KG1 (cell line): ENCODE measurements around the gene DUS3L.

ENCODE experiments used
- DNase-seq: peaks from one replicate; lab custom pipeline; 2025; lab: John Stamatoyannopoulos, UW

The DUS3L gene

DNA sequence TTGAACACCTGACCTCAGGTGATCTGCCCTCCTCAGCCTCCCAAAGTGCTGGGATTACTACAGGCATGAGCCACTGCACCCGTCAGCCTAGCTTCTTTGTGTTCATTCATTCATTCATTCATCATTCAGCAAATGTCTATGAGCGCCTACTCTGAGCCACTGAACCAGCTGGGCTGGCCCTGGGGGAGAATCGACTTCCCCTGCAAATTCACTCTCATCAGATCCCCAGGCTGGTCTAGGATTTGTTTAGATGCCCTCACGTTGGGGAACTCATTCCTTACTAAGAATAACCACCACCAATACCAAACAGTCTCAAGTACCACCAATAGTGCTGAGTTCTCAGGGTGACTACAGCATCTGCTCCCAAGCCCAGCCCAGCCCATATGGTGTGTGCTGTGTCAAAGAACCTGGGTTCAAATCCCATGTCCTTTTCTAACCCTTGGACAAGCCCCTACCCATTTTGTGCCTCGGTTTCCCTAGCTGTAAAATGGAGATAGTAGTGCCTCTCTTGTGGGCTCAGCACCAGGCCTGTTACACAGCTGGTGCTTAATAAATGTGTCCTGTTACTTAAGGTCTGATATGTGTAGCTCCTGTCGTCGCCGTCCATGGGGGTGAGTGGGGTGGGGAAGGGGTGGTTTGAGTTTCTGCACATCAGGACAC is 30.7 kb upstream of the DUS3L start:
- no peak for DNase-seq

DNA sequence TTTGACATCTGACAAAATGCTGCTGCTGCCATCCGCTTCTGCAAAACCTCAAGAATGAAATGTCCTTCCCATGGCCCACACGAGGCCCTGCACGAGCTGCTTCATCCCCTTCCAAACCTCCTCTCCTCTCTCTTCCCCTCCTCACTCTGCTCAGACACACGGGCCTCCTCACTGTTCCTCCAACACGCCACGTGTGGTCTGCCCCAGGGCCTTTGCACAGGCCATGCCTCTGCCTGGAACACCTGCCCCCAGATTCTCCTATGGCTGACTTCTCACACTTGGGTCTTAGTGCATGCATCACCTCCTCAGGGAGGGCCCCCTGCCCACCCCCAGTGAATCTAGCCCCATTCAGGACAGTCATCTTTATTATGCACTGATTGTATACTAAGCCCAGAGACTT is 29.8 kb upstream of the DUS3L start:
- no peak for DNase-seq

DNA sequence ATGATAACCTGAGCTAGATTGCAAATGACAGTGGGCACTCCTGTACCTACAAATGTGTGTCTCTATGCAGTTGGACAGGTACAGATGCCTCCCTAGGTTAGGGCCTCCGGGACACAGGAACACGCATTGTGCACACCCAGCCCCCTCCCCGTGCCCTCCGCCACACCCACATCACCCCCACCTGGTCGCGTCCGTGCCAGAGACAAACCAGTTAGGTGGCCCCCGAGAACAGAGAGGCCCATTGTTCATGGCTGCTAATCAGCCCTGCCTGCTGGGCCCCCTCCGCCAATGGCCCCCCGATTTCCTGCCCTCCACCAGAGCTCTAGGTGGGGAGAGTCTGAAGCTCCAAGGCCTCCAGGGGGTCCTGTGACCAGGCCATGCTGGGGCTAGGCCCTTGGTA is 27.6 kb upstream of the DUS3L start:
- DNase-seq = no peak

DNA sequence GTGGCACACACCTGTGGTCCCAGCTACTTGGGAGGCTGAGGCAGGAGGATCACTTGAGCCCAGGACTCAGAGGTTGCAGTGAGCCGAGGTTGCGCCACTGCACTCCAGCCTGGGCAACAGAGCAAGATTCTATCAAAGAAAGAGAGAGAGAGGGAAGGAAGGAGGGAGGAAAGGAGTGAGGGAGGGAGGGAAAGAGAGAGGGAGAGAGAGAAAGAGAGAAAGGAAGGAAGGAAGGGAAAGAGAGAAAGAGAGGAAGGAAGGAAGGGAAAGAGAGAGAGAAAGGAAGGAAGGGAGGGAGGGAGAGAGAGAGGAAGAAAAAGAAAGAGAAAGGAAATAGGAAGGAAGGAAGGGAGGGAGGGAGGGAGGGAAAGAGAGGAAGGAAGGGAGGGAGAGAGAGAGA is 26.3 kb upstream of the DUS3L start:
- DNase-seq = no peak

DNA sequence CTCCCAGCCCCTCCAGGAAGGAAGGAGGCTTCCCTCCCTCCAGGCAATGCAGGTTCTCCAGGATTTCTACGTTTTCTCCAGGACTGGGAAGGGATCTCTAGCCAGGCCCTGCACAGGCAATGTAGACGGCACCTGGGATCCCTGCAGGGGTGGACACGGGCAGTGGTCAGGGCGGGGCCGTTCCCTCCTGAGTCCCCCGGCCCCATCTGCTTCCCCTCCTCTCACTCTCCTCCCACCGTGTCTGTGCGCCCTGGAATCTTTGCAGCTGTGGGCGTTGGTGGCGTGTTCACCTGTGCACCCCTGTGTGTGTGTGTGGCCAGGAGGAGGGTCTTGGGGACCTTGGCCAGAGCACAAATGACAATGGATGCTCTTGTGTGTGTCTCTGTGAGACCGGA is 23.9 kb upstream of the DUS3L start:
- no peak for DNase-seq

DNA sequence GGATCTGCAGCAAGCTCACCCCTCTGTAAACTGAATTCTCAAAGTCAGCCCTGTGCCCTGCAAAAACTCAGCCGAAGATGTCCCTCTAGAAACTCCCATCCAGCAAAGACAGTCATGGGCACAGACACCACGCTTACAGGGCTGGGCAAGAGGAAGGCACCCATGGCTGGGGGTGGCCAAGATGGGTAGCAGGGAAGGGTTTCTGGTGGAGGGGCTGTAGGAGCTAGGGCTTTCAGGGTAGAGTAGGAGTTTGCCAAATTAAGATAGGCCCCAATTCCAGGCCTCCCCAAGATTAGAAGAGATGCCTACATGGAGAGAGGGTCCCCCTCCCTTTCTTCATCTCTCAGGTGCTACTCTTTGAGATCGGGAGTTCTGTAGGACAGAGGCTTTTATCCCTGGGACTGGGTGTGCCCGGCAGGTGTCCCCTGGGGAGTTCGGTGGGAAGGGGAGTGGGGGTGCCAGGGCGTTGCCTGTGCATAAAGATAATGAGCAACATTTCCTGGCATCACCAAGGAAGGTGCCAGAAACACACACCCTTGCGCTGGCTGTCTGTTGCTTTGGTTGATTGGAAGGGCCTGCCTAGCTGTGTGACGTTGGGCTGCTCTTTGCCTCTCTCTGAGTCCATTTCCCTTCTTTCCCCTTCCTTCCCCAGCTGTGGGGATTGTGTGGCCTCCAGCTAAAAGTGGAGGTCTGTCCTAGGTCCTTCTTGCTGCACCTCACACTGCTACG is 23.3 kb upstream of the DUS3L start:
- DNase-seq = no peak

DNA sequence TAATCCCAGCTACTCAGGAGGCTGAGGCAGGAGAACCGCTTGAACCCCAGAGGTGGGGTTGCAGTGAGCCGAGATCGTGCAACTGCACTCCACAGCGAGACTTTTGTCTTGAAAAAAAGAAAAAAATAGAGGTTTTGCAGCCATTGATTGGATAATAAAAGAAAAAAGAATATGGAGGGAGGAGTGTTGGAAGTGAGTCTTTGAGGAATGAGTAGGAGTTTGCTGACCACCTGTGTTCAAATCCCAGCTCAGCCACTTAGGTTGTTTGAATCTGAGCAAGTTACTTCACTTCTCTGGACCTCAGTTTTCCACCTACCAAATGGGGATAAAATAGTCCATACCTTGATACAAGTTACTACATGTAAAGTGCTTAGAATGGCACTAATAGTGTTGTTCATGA is 20.2 kb upstream of the DUS3L start:
- DNase-seq = no peak

DNA sequence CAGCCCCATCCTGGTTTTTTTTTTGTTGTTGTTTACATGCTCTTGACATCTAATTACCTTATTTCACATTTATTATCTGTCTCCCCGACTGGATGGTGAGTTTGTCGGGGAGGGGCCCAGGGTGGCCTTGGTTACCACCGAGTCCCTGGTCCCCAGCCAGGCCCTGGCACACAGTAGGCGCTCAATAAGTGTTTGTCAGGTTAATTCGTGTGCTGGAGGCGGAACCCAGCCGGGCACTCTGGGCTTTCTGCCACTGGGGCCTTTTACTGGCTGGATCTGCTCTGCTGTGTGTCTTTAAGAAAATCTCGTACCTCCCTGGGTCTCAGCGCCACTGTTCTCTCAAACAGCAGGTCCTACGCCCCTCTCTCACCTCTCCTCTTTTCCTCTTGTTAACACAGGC is 18.5 kb upstream of the DUS3L start:
- no peak for DNase-seq

DNA sequence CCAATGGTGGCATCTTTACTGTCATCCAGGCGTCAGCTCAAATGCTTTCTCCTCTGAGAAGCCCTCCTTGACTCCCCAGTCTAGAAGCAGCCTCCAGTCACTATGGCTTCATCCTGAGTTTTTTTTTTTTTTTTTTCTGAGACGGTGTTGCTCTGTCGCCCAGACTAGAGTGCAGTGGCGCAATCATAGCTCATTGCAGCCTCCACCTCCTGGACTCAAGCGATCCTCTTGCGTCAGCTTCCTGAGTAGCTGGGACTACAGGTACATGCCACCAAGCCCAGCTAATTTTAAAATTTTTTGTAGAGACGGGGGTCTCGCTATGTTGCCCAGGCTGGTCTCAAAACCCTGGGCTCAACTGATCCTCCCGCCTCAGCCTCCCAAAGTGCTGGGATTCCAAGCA is 18.1 kb upstream of the DUS3L start:
- DNase-seq = no peak

DNA sequence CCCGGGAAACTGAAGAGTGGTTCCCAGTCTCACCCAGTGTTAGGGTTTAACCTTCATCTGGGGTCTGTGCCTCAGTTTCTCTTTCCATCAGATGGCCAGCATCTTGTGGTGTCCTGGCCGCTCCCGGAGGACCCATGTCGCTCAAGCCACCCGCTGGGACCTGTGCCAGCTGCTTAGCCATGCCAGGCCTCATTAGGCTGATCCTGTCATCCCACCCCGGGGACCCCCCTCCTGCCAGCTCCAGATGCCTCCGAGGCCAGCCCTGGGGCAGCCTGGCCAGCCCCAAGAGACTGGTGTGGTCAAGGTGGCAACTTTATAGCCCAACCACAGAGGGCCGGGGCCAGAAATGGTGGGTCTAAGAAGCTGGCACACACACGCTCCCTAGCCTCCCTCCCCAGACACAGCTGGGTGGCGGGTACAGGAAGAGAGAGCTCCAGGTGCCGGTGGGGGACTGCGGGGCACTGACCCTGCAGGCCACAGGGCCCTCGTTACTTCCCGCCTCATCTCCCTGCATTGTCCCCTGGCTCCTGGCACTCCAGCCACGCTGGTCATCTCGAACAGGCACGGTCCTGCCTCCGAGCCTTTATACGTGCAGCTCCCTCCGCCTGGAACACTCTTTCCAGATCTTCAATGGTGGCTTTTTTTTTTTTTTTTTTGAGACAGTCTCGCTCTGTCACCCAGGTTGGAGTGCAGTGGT is 17.3 kb upstream of the DUS3L start:
- DNase-seq = no peak

DNA sequence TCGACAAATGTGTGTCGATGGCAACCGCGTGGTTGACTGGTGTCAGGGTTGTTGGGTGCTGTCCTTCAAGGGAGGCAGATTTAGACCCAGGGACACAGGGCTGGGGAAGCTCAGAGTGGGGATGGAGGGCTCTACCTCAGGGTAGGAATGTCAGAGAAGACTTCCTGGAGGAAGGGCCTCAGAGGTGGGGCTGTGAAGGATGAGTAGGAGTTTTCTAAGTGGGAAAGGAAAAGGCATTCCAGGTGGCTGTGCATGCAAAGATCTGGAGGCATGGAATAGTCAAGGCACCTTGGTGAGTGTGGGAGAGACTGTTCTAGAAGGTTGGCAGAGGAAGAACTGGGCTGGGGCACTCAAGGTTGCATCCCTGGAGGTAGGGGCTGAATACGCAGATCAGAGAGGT is 15.9 kb upstream of the DUS3L start:
- no peak for DNase-seq

DNA sequence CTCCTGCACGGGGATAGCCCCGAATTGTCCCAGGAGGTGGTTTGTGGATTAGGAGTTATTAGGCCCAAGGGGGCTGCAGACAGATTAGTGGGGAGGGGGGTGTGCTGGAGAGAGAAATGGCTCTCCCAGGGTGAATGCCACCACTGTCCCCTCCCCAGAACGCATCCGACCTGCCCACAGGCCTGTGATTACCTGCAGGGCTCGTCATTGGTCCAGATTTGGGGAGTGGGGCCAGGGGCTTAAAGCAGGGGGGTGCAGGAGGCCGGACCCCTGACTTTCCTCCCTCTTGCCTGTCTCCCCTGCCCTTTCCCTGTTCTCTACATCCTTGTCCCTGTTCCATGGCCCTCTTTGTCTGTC is 15.1 kb upstream of the DUS3L start:
- no peak for DNase-seq

DNA sequence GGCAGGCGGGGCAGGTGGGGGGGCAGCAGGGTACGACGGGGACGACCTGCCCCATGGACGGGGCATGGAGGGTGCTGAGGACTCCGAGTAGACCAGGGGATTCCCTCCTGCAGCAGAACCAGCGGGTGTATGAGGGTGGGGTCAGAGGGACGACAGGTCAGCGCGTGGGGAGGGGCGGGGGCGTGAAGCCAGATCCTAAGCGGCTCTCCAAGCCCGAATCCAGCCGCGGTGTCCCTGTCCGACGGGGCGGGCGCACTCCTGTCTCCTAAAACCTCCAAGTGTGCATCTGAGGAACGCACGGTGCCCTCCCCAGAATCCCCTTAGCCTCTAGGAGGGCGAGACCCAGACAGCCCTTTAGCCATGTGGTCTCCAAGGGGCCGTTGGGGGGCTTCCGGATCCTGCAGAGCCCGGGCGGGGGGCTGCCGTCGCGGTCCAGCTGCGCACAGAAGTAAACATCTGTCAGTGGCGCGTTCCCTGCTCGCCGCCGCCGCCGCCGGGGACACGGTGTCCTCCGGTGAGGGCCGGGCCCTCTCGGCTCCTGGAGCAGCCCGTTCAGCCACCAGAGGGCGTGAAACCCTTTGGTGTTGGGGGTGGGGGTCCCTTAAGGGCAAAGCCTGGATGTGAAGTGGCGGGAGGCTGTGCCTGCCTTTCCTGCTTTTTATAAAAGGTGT is 14.6 kb upstream of the DUS3L start:
- peak; percentile 2 for DNase-seq

DNA sequence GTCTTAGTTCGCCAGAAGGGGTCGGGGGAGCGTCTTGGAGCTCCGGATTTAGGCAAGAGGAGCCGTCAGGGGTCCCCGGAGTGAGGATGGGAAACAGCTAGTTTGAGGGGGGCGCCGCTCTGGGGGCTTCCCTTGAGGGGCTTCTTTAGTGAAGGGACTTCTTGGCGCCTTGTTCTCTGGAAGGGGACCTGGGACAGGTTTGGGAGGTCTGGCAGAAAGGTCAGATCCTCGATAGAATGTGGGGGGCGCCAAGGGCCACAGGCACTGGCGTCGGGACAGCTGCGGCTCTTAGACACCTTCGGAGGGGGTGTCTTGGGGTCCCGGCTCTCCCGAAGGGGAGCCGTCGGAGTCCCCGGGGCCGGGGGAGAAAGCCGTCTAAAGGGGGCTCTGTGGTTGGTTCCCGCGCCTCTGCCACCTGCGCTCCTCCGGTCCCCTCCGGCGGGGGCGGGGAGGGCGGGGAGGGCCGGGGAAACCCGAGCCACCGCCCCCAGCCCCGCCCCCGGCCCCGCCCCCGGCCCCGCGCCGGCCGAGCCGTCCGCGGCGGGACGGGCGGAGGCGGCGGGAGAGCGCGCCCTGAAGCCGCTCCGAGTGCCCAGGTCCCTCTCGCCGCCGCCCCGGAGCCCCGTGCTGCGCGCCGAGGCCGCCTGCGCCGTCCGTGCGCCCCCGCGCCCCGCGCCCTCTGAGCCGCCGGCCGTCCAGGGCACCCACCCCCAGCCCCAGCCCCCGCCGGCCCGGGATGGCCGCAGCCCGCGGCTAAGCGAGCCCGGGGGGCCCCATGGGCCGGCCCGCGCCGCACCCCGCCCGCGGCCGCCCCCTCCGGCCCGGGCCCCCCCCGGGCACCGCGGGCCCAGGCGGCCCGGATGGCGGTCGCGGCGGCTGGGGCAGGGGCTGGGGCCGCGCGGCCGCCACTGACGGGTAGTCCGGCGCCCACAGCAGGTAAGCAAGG is 13.8 kb upstream of the DUS3L start, which contains the start of gene NRTN:
Gene NRTN, plus strand, starts transcription at position 552 of the 946 bp plus-strand sequence. CDS start 19,099 bp downstream, outside the sequence.
- DNase-seq = no peak

DNA sequence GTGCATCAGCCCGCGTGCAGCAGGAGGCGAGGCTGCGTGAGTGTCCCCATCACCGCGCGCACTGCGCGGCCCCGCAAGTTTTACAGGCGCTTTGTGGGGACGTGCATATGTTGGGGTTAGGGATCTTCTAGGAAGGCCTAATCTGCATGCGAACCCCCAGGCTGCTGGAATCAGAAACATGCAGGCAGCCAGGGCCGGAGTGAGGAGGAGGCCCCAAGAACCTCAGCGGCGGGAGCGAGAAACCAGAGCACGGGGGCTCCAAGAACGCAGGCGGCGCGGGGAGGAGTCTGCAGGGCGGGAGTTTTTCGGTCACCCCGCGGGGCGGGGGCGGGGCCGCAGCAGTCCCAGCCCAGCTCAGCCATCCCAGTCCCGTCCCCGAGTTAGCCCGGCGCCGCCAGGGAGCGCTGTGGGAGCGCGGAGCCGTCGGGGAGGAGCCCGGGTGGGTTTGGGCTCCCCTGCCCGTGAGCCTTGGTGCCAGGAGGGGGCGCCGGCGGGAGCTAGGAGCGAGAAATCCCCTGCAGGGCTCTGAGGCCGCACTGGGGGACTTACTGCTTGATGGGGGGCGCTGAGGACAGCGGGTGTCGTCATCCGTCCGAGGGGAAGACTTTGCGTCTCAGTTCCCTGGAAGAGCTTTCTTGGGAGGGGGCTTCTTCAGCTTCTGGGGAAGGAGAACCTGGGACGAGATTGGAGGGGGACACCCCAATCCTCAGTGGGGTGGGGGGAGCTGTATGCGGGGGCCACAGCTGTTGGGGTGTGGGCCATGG is 13.0 kb upstream of the DUS3L start:
- DNase-seq = peak; percentile 89

DNA sequence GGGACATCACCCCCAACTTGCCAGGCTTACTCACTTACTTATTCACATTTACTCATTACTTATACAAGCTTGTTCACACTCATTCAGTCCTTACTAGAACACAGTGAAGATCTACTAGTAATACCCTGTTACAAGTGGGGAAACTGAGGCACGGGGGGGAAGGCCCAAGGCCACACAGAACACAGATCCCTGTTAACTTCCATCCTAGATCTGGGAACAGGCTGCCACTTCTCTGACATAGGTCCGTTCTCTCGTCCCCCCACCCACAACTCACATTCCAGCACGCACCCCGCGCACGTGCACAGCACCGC is 12.4 kb upstream of the DUS3L start:
- no peak for DNase-seq

DNA sequence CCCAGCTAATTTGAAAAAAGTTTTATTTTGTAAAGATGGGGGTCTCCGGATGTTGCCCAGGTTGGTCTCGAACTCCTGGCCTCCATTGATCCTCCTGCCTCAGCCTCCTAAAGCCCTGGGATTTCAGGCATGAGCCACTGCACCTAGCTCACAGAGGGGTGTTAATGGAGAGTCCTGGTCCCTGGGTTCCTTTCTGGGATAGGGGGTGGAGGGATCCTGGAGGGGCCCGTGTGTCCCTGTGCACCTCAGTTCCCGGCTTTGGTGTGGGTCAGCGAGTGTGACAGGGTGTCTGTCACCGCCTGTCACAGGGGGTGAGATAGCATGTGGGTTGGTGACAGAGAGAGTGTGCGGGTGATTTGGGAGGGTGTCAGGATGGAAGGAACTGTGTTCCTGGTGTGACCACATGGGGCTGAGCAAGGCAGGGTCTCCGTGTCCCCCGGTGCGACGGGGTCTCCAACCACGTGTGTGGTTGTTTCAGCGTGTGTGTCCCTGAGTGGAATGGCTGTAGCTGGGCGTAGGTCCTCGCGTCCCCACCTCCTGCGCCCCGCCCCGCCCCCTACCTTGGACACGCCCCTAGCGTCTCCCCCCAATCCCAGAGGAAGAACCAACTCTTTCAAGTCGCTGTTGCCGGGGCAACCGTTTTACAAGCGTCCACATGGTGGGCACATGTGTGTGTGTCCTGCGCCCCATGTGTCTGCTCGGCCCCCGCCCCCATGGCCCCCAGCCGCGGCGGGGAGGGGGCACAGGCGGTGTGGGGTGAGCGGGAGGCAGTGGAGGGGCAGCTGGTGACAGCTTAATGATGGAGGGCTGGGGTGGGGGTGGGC is 11.0 kb upstream of the DUS3L start:
- DNase-seq = no peak

DNA sequence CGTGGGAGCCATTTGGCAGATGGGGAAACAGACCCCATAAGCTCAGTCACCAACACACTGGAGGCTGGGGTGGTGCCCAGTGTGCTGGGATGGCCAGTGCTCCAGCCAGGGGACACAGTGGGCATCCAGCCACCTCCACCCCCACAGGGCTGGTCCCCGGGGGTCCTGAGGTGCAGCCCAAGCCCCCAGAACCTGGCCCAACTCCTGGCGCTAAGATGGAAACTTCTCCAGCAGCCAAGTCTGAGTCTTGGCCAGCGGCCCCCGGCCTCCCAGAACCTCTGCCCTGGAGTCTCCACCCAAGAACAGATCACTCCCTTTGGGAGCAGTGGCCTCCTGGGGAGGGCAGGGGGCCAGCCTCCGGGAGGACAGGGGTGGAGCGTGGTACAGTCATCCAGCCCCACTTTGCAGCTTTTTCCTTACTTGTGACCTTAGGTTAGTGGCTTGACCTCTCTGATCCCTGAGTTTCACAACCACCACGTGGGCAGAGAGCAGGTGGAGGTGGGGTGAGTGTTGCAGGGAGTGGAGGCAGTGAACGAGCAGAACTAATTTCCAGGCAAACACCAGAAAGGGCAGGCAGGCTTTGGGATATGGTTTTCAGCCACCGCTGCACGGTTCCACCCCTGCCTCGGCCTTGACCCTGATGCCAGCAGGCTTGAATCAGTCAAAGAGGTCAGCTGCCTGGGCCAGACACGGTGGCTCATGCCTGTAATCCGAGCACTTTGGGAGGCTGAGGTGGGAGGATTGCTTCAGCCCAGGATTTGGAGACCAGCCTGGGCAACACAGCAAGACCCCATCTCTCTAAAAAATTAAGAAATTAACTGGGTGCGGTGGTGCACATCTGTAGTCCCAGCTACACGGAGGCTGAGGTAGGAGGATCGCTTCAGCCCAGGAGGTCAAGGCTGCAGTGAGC is 9.7 kb upstream of the DUS3L start:
- DNase-seq = no peak
